Endothelial cell of umbilical vein (primary cell): Measurements from ENCODE around the gene LGALS8. TPM values are rescaled to one million over a fixed set of nuclear protein-coding genes. Genes with fewer than 3 reads are reported as not detected.

ENCODE experiments used
- BruUV-seq: library from RNA; stranded (reverse); fragments of 400-500 nt; replicated peaks from 2 replicates; lab custom pipeline; 2021; lab: Mats Ljungman, UMichigan
- CTCF ChIA-PET: fragments of 300-600, 350-600 bp; sonication (Branson Sonifier 250); formaldehyde crosslinking; loops from one replicate; lab custom pipeline; 2021; ENCODE audit warnings: antibody characterized with exemption, inconsistent platforms; lab: Charles Lee
- POLR2A ChIA-PET: fragments of 300-600, 350-600 bp; sonication (Branson Sonifier 250); formaldehyde crosslinking; loops from one replicate; lab custom pipeline; 2021; ENCODE audit warnings: antibody characterized with exemption, inconsistent platforms; lab: Charles Lee
- DNase-seq: peaks from one replicate; pipeline ENCODE4 v3.0.0-alpha.2; 2011; ENCODE audit warnings: low read depth, low spot score
- FAIRE-seq: peaks from 2 replicates; lab custom pipeline; 2011; peaks lifted over from hg19 to GRCh38; lab: Jason Lieb, UNC
- H2AFZ ChIP-seq: 2 replicates; pipeline ENCODE4 v1.6.0; 2012; ENCODE audit warnings: low read depth, low read length, control low read depth, inconsistent platforms
- H3K27ac ChIP-seq: 2 replicates; pipeline ENCODE4 v1.5.1; 2011; ENCODE audit warnings: low read depth, mild to moderate bottlenecking, control low read depth, low read length, moderate library complexity; ENCODE audit not compliant: insufficient read depth
- H3K27me3 ChIP-seq, 2 experiments: 2 replicates each; pipeline versions ENCODE4 v1.6.0 to v1.6.1; 2011; ENCODE audit warnings: low read length in 2 of 2, mixed read lengths in 1 of 2; ENCODE audit not compliant: control insufficient read depth in 2 of 2, insufficient read depth in 2 of 2
- H3K36me3 ChIP-seq, 2 experiments: 2 replicates in 1 of 2; 3 replicates in 1 of 2; pipeline ENCODE4 v1.5.1; 2011; ENCODE audit warnings: low read length in 2 of 2, mild to moderate bottlenecking in 1 of 2, moderate library complexity in 1 of 2; ENCODE audit not compliant: control insufficient read depth in 2 of 2, insufficient read depth in 2 of 2; ENCODE audit errors: extremely low read depth in 1 of 2
- H3K4me1 ChIP-seq: 3 replicates; pipeline ENCODE4 v1.5.1; 2011; ENCODE audit warnings: mild to moderate bottlenecking, low read length; ENCODE audit not compliant: control insufficient read depth, insufficient read depth; ENCODE audit errors: extremely low read depth
- H3K4me2 ChIP-seq: 2 replicates; pipeline ENCODE4 v1.6.1; 2011; ENCODE audit warnings: low read length, control low read depth, mixed read lengths; ENCODE audit not compliant: insufficient read depth
- H3K4me3 ChIP-seq, 3 experiments: fragments of 200-600 bp in 1 of 3; sonication (generic), shearing (Covaris generic) in 1 of 3; replicated peaks in 1 of 3; 2 replicates each; pipeline ENCODE4 v1.5.1; 2011 to 2016; ENCODE audit warnings: control low read depth in 3 of 3, low read length in 3 of 3, mild to moderate bottlenecking in 2 of 3, inconsistent platforms in 1 of 3, low read depth in 1 of 3, moderate library complexity in 1 of 3; ENCODE audit not compliant: insufficient read depth in 1 of 3
- H3K79me2 ChIP-seq: 2 replicates; pipeline ENCODE4 v1.6.0; 2012; ENCODE audit warnings: low read length, inconsistent platforms; ENCODE audit not compliant: control insufficient read depth, insufficient read depth
- H3K9ac ChIP-seq: replicated peaks from 2 replicates; pipeline ENCODE3; 2011; ENCODE audit warnings: low read length, control low read depth; ENCODE audit not compliant: insufficient read depth; ENCODE audit errors: extremely low read depth
- H3K9me1 ChIP-seq: replicated peaks from 3 replicates; pipeline ENCODE4 v1.6.0; 2011; ENCODE audit warnings: mild to moderate bottlenecking, low read length; ENCODE audit not compliant: control insufficient read depth, insufficient read depth; ENCODE audit errors: extremely low read depth
- H3K9me3 ChIP-seq: replicated peaks from 2 replicates; pipeline ENCODE4 v1.5.1; 2012; ENCODE audit warnings: low read length, inconsistent platforms; ENCODE audit not compliant: control insufficient read depth, insufficient read depth
- H4K20me1 ChIP-seq: replicated peaks from 2 replicates; pipeline ENCODE3; 2011; ENCODE audit warnings: mild to moderate bottlenecking, low read length; ENCODE audit not compliant: control insufficient read depth, insufficient read depth; ENCODE audit errors: extremely low read depth
- CTCF ChIP-seq, 2 donors: IDR thresholded peaks; 1 replicate in 1 of 2; 2 replicates in 1 of 2; pipeline ENCODE4 v1.5.1; 2011; ENCODE audit warnings: low read length in 2 of 2, mild to moderate bottlenecking in 2 of 2, moderate library complexity in 2 of 2, control low read depth in 1 of 2, inconsistent platforms in 1 of 2, low read depth in 1 of 2; ENCODE audit not compliant: insufficient read depth in 1 of 2; ENCODE audit errors: extremely low read depth in 1 of 2
- EZH2 ChIP-seq: IDR thresholded peaks from 2 replicates; pipeline ENCODE4 v1.6.1; 2012; ENCODE audit warnings: borderline replicate concordance, low read depth, mild to moderate bottlenecking, moderate library complexity, low read length, inconsistent platforms; ENCODE audit not compliant: severe bottlenecking
- FOS ChIP-seq: IDR thresholded peaks from 2 replicates; pipeline ENCODE4 v1.6.1; 2011; ENCODE audit warnings: mild to moderate bottlenecking, low read length, moderate library complexity, borderline replicate concordance; ENCODE audit not compliant: insufficient read depth
- JUN ChIP-seq: IDR thresholded peaks from 2 replicates; pipeline ENCODE4 v1.6.1; 2011; ENCODE audit warnings: borderline replicate concordance, low read depth; ENCODE audit not compliant: insufficient read length, insufficient read depth
- MYC ChIP-seq: IDR thresholded peaks from one replicate; pipeline ENCODE4 v1.6.1; 2011; ENCODE audit warnings: mild to moderate bottlenecking, low read depth, low read length
- POLR2AphosphoS5 ChIP-seq: IDR thresholded peaks from 2 replicates; pipeline ENCODE4 v1.6.1; 2012; ENCODE audit warnings: low read depth, mild to moderate bottlenecking, control low read depth, low read length, moderate library complexity; ENCODE audit not compliant: insufficient read depth
- dilution Hi-C: fragments of 300-500 bp; cut with MboI; formaldehyde crosslinking; loops from one replicate; pipeline ENCODE4 v1.15.0; 2019; ENCODE audit warnings: low sequenced_read_pairs; ENCODE audit not compliant: extremely low pct_ligation_motif_present
- intact Hi-C: fragments of 100-400 bp; cut with micrococcal nuclease; formaldehyde crosslinking; loops from one replicate; pipeline ENCODE4 v1.10.0; 2022
- polyA plus RNA-seq, 4 experiments: library from polyadenylated mRNA; depleted of rRNA in 3 of 4; stranded (reverse) in 3 of 4; unstranded in 1 of 4; fragments of >200 nt; gene quantifications; 2 replicates each; pipeline versions ENCODE4 v1.2.1 to v1.2.3, GENCODE V29; 2011 to 2012; ENCODE audit warnings: missing spikeins in 1 of 4
- total RNA-seq: library from RNA; stranded (reverse); gene quantifications from 2 replicates; pipeline ENCODE4 v1.2.3, GENCODE V29; 2021

Gene LGALS8
- total and polyA plus RNA-seq, 2 donors (not counting 3 experiments of a cell fraction or from before 2014, with no cell fraction given) = 45.6 to 49.9 TPM

- Histone ChIP-seq H4K20me1 (no peaks in the 10 kb centered on the region), H3K9me3 (no peaks in the 10 kb centered on the region), H3K27me3 (no peaks in the 10 kb centered on the region), H3K4me2 (no peak overlapping the region), H3K79me2 (no peaks in the 10 kb centered on the region), H2AFZ (no peak overlapping the region), H3K27ac (no peak overlapping the region), H3K9me1 (no peaks in the 10 kb centered on the region), H3K9ac (no peak overlapping the region), H3K36me3 (peaks cover 36 to 37% of the 10 kb centered on the region in 2 experiments), H3K4me1 (no peaks in the 10 kb centered on the region), H3K4me3 (no peak overlapping the region)
- ChIA-PET POLR2A (no interaction called here), CTCF (interaction anchor here (1.9 kb wide), 1 partner anchor 17 kb away, joined by 6 read pairs; no protein-coding TSS in a partner anchor)
- TF ChIP-seq EZH2 (no peak), FOS (no peak), POLR2AphosphoS5 (no peak), MYC (no peak), JUN (no peak), CTCF (IDR thresholded peaks at IDR 0.05; ENCODE audit: extremely low read depth in 1 of 2, insufficient read depth in 1 of 2, low read depth in 1 of 2, low read length in 2 of 2) (no peak)
- dilution Hi-C loops = no loop called here
- no peak for DNase-seq
- FAIRE-seq = no peak
- intact Hi-C loops = no loop called here
- BruUV-seq = no TSS peak
These were observed 34.3 kb downstream of the LGALS8 start for GRCh38 chr1:236558081-236558480.
